ENCODE data around the gene PIP4K2A.
"Not testable (repeated sequence)": the region's sequence is repeated elsewhere in the genome, so short reads cannot be mapped to it uniquely, and the experiment has no call there.

PIP4K2A gene

GRCh38 chr10:22718659-22719058, 4.3 kb upstream of the PIP4K2A start:
- not testable (repeated sequence) for DNase-seq (ENCODE audit: low read depth)

DNA sequence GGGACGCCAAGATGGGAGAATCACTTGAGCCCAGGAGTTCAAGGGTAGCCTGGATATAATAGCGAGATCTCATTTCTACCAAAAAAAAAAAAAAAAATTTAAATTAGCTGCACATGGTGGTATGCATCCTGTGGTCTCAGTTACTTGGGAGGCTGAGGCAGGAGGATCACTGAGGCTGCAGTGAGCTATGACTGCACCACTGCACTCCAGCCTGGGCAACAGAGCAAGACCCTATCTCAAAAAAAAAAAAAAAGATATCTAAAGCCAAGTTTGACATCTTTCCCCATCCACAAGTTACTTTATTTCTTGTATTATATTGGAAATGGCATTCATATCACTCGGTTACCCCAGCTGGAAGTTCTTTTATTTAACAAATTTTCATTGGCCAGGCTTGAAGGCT, 3.4 kb upstream of the PIP4K2A start:
- no peak for DNase-seq (ENCODE audit: low read depth)

- no peak for DNase-seq (ENCODE audit: low read depth)
Measured at GRCh38 chr10:22716943-22717342, 2.6 kb upstream of the PIP4K2A start.

DNA sequence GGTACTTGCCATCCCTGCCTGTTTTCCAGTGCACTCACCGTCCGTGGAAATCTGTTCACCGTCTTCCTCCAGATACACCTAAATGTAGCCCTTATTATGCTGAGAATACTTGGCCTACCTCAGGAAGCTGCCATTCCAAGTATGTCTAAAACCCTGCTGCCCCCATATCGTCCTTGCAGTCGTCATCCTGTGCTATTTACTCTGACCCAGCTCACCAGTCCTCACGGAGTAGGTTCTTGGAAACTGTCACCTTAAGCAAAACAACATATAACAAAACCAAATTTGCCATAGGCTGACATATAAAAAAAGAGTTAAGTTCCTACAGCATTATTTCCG, 880 bp upstream of the PIP4K2A start:
- no peak for DNase-seq (ENCODE audit: low read depth)

DNA sequence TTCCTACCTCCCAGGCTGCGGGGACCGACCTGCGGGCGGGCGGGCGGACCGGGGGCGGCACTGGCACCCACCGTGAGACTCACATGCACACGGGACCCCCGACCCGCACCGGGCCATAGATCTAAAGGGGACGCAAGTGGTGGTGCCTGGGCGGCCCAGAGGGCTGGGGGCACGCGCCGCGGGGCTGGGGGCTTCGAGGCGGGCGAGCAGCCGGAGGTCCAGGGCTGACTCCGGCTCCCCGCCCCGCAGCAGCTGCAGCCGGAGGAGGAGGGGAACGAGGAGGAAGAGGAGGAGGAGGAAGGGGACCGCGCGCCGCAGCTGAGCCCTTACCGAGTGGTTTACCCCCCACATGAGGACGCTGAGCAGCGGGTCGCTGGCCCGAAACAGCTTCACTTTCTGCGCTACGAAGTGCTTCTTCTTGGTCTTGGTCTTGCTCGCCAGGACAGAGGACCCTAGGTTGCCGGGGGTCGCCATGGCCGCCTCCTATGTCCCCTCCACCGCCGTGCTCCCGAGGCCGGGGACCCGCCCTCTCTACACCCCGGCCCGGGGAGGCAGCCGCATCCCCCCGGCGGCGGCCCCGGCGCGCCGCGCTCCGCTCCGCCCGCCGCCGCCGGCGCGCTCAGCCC, 412 bp downstream of the PIP4K2A start:
- peak; percentile 18 for DNase-seq (ENCODE audit: low read depth)

DNA sequence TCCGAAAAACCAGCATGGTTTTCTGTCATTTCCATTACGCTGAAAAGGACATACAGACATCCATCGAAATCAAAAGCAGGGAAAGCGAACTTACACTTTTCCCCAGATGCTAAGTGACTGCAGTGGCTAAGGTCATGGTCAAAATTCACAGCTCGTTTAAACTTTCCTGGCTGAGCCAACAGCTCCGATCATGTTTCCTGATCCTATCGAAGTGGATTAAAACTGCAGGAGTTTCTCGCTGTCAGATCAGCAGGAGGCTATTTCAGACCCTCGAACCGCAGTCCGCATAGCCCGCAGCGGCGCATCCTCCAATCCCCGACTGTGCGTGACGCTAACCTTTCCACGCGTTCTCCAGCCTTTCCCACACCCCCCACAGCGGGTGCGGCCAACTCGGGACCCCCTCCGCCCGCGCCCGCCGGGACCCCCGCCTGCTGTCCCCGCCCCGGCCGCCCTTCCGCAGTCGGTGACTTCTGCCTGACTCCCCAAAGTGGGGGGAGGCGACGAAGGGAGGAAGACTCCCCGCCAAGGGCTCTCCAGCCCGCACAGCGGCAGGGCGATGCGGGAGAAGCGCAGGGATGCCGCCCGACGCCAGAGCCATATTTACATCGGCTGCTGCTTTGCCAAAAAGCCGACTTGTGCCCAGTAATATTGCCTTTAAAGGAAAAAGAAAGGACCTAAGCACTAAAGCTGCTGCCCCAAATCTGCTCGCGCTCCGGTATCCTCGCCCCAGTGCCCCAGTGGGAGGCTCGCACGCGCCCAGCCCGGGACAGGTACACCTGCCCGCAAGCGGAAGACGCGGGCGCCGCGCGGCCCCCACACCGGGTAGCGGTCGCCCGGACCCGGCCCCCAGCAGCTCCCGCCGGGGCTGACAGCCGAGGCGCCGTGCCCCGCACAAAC, 1.2 kb downstream of the PIP4K2A start:
- no peak for DNase-seq (ENCODE audit: low read depth)

DNA sequence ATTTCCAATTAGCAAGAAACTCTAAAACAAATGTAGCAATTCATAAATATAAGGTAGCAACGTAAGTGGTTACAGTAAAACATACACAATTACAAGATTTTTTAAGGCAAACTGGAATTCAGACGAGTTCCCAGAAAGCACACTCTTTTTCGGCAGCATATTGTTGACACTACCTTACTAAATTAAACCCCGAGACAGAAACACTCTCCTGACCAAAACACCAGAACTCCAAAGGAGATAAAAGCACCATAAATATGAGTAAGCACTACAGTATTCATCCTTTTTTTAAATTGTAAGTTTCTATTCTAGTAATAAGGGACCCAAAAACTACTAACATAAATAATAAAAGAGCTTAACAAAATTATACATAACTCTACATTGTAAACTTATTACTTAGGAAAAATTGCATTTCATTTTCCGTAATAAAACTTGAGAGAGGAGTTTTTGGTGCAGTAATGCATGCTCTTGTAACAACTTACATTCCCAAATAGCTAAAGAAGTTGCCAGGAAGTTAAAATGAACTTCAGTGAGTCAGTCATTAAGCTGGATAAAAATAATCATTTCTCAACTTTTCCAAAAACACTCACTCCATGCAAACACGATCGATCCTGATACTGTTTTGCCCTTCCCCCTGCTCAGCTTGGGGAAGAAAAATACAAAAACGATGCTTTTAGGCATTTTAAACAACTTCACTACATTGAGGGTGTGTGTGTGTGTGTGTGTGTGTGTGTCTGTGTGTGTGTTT, 2.0 kb downstream of the PIP4K2A start:
- no peak for DNase-seq (ENCODE audit: low read depth)

DNA sequence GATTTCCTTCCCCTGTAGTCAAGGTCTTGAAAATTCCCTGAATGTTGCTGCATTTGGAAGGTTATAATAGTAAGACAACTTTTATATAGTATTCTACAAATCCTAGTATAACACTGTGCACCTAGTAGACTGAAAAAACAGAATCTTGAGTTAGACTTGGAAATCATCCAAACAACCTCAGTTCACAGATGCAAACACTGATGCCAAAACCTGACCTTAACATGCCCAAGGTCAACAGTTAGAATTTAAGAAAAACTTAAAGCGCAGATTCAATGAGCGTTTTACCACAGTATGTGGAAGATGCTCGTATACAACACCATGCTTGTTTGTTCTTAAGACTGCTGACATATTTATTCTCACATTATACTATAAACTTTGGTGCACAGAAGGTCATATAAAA, 3.0 kb downstream of the PIP4K2A start:
- DNase-seq (ENCODE audit: low read depth): no peak

DNA sequence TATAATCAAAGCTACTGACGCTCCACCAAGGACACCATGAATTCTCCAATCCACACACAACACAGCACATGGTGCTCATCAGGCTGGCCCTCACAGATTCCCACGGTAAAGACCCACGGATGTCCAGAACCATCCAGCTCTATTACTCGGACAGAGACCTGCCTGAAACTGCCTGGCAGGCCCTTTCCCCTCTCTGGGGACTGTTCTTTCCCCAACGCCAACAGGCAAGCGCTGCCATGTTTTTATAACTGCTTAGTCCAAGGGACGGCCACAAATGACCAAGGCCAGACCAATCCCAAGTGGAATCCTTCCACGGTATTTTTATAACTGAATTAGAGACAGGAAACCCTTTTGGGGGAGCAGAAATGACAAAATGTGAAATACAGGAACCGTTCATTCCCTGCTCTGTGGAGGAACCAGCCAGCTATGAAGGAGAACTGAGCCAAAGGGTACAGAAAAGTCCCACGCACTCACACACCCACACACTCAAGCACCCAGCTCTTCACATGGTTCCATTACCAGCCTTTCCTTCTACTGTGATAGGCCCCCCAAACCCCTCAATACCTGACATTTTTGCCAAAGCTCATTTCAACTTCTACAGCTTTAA, 4.1 kb downstream of the PIP4K2A start:
- no peak for DNase-seq (ENCODE audit: low read depth)

GRCh38 chr10:22708772-22709171, 5.6 kb downstream of the PIP4K2A start:
- DNase-seq (ENCODE audit: low read depth): no peak

GRCh38 chr10:22705527-22705926, 8.9 kb downstream of the PIP4K2A start:
- DNase-seq (ENCODE audit: low read depth): no peak

DNA sequence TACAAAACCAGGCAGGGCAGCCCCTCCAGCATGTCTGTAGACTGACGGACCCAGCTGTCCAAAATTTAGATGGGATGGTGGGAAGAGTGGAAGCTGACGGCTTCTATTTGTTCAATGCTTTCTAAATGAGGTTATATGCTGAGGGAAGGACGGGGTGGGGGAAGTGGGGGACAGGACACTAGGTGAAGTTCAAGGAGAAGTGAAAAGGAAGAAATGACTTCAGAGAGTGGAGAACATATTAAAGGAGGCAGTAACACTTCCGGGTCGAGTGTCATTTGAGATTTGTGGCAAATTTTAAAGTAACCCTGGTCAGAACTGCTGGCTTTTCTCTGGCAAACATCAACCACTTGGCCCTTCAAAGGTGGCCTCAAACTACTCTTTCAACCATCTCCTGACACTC, 9.4 kb downstream of the PIP4K2A start:
- no peak for DNase-seq (ENCODE audit: low read depth)

- DNase-seq (ENCODE audit: low read depth): no peak
Measured at GRCh38 chr10:22704471-22704911, 9.9 kb downstream of the PIP4K2A start.

DNA sequence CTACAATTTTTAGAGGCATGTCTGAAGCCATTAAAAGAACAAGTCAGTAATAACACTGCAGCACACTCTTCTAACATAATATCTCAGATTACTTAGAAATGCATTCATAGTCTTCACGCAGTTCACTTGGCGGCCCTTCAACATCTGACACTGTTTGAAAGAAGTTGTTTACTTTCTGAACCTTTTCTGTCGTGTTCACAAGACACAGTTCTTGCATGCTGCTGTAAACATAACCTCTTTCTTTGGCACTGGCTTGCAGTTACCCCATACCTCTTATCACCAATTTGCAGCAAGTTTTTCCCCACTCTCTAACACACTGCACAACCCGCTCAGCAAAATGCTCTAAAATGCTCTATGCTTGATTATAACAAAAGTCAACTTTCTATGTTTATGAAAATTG, 12.0 kb downstream of the PIP4K2A start:
- no peak for DNase-seq (ENCODE audit: low read depth)

DNA sequence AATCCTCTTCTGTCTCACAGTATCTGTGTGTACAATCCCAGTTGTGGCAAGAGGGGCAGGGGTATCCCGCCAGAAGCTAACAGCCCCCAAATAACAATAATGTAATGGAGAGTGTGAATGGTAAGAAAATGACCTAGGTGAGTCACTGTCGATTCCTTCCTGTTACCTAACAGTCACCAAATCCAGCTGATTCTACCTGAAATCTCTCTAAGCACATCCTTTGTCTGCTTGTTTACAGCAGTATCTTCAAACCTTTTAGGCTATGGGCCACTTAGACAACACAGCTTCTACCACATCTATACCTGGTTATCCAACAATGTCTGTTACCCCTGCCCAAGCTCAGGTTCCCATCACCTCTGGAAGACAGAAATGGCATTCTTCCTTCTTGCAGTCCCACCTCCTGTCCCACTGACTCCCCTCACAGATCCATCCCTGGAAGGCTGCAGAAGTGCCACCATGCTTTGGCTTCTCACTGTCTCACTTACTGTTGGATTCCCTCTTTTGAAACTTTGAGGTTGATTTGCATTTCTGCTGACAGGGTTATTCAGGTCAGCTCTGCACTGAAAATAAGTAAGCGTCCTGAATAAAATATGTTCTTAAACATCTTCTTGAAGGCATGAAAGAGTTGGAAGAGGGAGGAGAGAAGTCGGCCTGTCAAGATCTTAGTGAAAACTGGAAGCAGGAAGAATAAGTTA, 13.1 kb downstream of the PIP4K2A start:
- DNase-seq (ENCODE audit: low read depth): no peak

GRCh38 chr10:22700489-22700888, 13.9 kb downstream of the PIP4K2A start:
- no peak for DNase-seq (ENCODE audit: low read depth)

GRCh38 chr10:22699976-22700375, 14.4 kb downstream of the PIP4K2A start:
- no peak for DNase-seq (ENCODE audit: low read depth)

GRCh38 chr10:22698941-22699440, 15.4 kb downstream of the PIP4K2A start:
- no peak for DNase-seq (ENCODE audit: low read depth)

GRCh38 chr10:22697800-22698199, 16.6 kb downstream of the PIP4K2A start:
- DNase-seq (ENCODE audit: low read depth): no peak

DNA sequence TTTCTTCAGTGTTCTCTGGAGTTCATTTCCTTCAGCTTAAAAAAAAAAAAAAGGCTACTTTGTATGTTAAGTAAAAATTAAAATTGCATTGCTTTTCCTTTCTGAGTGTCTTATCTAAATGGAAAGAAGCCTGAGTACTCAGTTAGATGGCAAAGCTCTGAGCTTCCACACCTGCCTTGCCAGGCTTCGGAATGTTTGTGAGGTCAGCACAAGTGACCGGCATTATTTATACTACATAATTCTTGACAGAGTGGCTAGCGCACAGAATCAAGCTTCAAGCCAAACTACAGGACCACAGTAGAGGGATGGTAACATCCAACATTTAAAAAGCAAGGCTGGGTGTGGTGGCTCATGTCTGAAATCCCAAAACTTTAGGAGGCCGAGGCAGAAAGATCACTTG, 17.3 kb downstream of the PIP4K2A start:
- no peak for DNase-seq (ENCODE audit: low read depth)

GRCh38 chr10:22693860-22694259, 20.5 kb downstream of the PIP4K2A start:
- no peak for DNase-seq (ENCODE audit: low read depth)

GRCh38 chr10:22693371-22693784, 21.0 kb downstream of the PIP4K2A start:
- DNase-seq (ENCODE audit: low read depth): no peak
